ENCODE results near the gene MSRB3. TPM values are rescaled to one million over a fixed set of nuclear protein-coding genes. Genes with fewer than 3 reads are reported as not detected.

The MSRB3 gene
- total and polyA plus RNA-seq, 5 experiments from 2014 or later, result not detected

DNA sequence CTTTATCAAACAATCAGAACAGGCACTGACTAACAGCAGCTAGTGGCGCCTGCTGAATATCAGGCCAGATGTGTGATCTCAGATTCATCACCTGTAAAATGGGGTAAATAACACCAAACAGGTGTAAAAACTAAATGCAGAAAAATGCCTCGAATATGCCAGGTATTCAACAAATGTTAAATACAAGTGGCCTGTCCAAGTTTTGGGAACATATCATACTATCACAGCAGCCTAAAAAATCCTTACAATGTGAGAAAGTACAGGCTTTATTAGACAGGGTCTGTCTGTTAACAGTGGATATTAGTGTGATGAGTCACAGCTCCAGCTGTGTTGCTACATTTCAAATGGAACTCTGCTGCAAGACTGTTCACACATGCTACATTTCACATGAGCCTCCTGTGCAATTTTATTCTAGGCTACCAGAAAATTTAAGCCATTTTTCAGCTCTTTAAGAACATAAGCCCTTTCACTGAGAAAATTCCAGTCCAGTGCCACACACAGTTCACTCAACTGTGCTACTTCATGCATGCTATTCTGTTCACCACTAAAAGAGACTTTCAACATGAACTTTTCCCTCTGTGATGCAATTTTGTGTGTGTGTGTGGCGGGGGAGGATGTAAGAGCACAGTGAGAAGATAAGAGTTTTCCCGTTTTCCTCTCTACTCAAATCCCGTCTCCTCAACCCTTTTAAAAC lies 56.7 kb downstream of the MSRB3 start:
- no peaks in the 10 kb centered on the region for H3K9me3 Mint-ChIP-seq
- no peak overlapping the region for H3K4me3 Mint-ChIP-seq
- POLR2A ChIA-PET, result no interaction called here
- ATAC-seq (no peak), DNase-seq (no peak)
- H3K36me3 Mint-ChIP-seq, result no peaks in the 10 kb centered on the region
- H3K27me3 Mint-ChIP-seq, result peaks cover 0 to 22% (median 8%) of the 10 kb centered on the region in 5 donors
- H3K4me1 Mint-ChIP-seq, result peaks cover 0 to 1% (median 0%) of the 10 kb centered on the region in 4 donors
- H3K27ac Mint-ChIP-seq, result no peak overlapping the region

GRCh38 chr12:65335981-65336380 lies 57.5 kb downstream of the MSRB3 start:
- ATAC-seq (no peak), DNase-seq (no peak)
- POLR2A ChIA-PET, result no interaction called here
- Mint-ChIP-seq H3K4me1 (peaks cover 0 to 1% (median 0%) of the 10 kb centered on the region in 4 donors), H3K9me3 (peaks cover 0 to under 1% (median 0%) of the 10 kb centered on the region in 9 donors), H3K27me3 (peaks cover 0 to 18% (median 6%) of the 10 kb centered on the region in 5 donors), H3K36me3 (no peaks in the 10 kb centered on the region), H3K27ac (no peak overlapping the region), H3K4me3 (no peak overlapping the region)

DNA sequence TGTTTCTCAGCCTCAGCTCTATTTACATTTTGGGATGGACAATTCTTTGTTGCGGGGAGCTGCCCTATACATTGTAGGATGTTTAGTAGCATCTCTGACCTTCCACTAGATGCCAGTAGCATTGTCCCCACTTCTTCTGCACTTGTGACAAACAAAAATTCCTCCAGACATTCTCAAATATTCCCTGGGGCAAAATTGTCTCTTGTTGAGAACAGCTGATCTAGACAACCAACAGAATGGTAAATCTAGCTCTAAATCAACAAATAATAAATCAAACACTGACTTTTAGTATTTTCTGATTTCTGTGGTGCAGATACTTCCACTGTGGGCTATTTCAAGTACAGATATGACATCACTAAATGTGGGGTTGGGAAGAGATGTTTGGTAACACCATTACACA lies 60.7 kb downstream of the MSRB3 start:
- POLR2A ChIA-PET, result no interaction called here
- DNase-seq (no peak), ATAC-seq (no peak)
- Mint-ChIP-seq H3K27me3 (peaks cover 0 to 8% (median under 1%) of the 10 kb centered on the region in 5 donors), H3K4me1 (no peaks in the 10 kb centered on the region), H3K27ac (no peak overlapping the region), H3K36me3 (no peaks in the 10 kb centered on the region), H3K9me3 (peaks cover 0 to 3% (median 0%) of the 10 kb centered on the region in 9 donors), H3K4me3 (no peak overlapping the region)

GRCh38 chr12:65343230-65343629 lies 64.7 kb downstream of the MSRB3 start:
- no peak for ATAC-seq
- Mint-ChIP-seq H3K4me3 (no peak overlapping the region), H3K27ac (no peak overlapping the region), H3K9me3 (peaks cover 0 to 6% (median 1%) of the 10 kb centered on the region in 9 donors), H3K4me1 (no peaks in the 10 kb centered on the region), H3K27me3 (peaks cover 0 to 3% (median 0%) of the 10 kb centered on the region in 5 donors), H3K36me3 (peaks cover 0 to 4% (median 0%) of the 10 kb centered on the region in 3 donors)
- POLR2A ChIA-PET, result no interaction called here
- no peak for DNase-seq

GRCh38 chr12:65343801-65344200 lies 65.3 kb downstream of the MSRB3 start:
- no peak for DNase-seq
- Mint-ChIP-seq H3K27ac (no peak overlapping the region), H3K27me3 (peaks cover 0 to 3% (median 0%) of the 10 kb centered on the region in 5 donors), H3K36me3 (peaks cover 0 to 4% (median 0%) of the 10 kb centered on the region in 3 donors), H3K4me1 (no peaks in the 10 kb centered on the region), H3K9me3 (peaks cover 0 to 7% (median 2%) of the 10 kb centered on the region in 9 donors), H3K4me3 (no peak overlapping the region)
- no peak for ATAC-seq
- POLR2A ChIA-PET, result no interaction called here

- no peaks in the 10 kb centered on the region for H3K36me3 Mint-ChIP-seq
- no peak for ATAC-seq
- H3K4me1 Mint-ChIP-seq, result no peaks in the 10 kb centered on the region
- H3K4me3 Mint-ChIP-seq, result no peak overlapping the region
- POLR2A ChIA-PET, result no interaction called here
- no peak overlapping the region for H3K27ac Mint-ChIP-seq
- peaks cover 0 to 7% (median 0%) of the 10 kb centered on the region in 9 donors for H3K9me3 Mint-ChIP-seq
- DNase-seq, result no peak
- peaks cover 0 to 3% (median 1%) of the 10 kb centered on the region in 5 donors for H3K27me3 Mint-ChIP-seq
These were observed 77.0 kb downstream of the MSRB3 start for GRCh38 chr12:65355461-65355860.

DNA sequence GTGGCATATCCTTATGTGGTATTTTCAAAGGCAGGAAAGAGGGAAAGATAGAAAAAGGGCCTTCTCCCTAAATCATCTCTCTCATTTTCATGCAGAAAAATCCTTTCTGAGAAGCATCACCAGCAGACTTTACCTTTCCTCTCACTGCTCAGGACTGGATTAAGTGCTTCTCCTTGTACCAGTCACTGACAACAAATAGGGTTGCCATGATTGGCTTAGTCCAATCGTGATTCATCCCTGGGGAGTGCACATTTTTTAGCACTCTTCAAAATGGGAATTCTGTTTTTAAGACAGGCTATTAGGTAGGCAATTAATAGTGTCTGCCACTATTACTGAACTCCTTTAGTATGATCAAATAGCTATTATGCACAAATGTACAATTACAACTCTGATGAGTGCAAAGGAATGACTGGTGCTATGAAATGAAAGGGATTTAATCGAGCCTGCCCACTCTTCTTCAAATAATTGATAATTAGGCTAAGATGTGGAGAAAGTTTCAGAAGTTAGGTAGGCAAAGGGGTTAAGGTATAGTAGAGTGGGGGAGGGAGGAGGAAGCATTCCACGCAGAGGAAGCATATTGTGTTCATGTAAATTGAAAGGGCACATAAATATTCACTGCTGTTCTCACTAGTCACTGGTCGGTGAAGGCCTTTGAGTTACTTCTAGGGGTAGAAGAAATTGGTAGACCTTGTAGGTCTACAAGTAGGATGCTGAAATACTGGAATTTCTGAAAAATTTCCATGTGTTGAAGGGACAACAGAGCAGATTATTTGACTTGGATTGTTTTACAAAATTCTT lies 84.0 kb downstream of the MSRB3 start:
- Mint-ChIP-seq H3K36me3 (no peaks in the 10 kb centered on the region), H3K27ac (no peak overlapping the region), H3K9me3 (no peaks in the 10 kb centered on the region), H3K27me3 (peaks cover 0 to 1% (median 0%) of the 10 kb centered on the region in 5 donors), H3K4me1 (no peaks in the 10 kb centered on the region), H3K4me3 (no peak overlapping the region)
- no peak for DNase-seq
- POLR2A ChIA-PET, result no interaction called here
- no peak for ATAC-seq

DNA sequence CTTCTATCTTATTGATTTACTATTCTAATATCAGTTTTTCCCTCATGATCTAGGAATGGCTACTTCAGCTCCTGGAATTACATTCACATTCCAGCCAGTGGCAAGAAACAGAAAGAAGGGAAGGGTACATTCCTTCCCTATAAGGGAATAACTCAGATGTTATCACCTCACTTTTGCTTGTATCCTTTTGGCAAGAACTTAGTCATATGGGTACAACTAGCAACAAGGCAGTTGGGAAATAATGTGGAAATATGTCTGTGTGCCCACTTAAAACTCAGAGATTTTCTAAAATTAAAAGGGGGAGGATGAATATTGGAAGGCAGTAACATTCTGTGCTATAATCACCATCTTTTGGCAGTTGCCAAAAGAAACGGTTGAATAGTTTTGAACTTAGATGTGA lies 85.6 kb downstream of the MSRB3 start:
- H3K4me1 Mint-ChIP-seq, result no peaks in the 10 kb centered on the region

GRCh38 chr12:65367396-65367795 lies 88.9 kb downstream of the MSRB3 start:
- Mint-ChIP-seq H3K27me3 (peaks cover 0 to 1% (median 0%) of the 10 kb centered on the region in 5 donors), H3K4me1 (no peaks in the 10 kb centered on the region), H3K36me3 (no peaks in the 10 kb centered on the region), H3K4me3 (no peak overlapping the region), H3K27ac (no peak overlapping the region), H3K9me3 (no peaks in the 10 kb centered on the region)
- ATAC-seq (no peak), DNase-seq (no peak)
- POLR2A ChIA-PET, result no interaction called here

More for the DNA sequence above, 85.6 kb downstream of the MSRB3 start:
- ATAC-seq (no peak), DNase-seq (no peak)
- Mint-ChIP-seq H3K4me3 (no peak overlapping the region), H3K27ac (no peak overlapping the region), H3K36me3 (no peaks in the 10 kb centered on the region), H3K9me3 (no peaks in the 10 kb centered on the region), H3K27me3 (peaks cover 0 to 1% (median 0%) of the 10 kb centered on the region in 5 donors)
- POLR2A ChIA-PET, result no interaction called here

GRCh38 chr12:65368055-65368454 lies 89.6 kb downstream of the MSRB3 start:
- Mint-ChIP-seq H3K36me3 (no peaks in the 10 kb centered on the region), H3K4me1 (no peaks in the 10 kb centered on the region), H3K27me3 (peaks cover 0 to 1% (median 0%) of the 10 kb centered on the region in 5 donors), H3K9me3 (no peaks in the 10 kb centered on the region), H3K4me3 (no peak overlapping the region), H3K27ac (no peak overlapping the region)
- POLR2A ChIA-PET, result no interaction called here
- no peak for ATAC-seq
- DNase-seq, result no peak

GRCh38 chr12:65372574-65372973 lies 94.1 kb downstream of the MSRB3 start:
- DNase-seq (no peak), ATAC-seq (no peak)
- H3K4me3 Mint-ChIP-seq, result no peak overlapping the region
- no peaks in the 10 kb centered on the region for H3K36me3 Mint-ChIP-seq
- H3K27ac Mint-ChIP-seq, result no peak overlapping the region
- H3K9me3 Mint-ChIP-seq, result no peaks in the 10 kb centered on the region
- H3K27me3 Mint-ChIP-seq, result no peaks in the 10 kb centered on the region
- no peaks in the 10 kb centered on the region for H3K4me1 Mint-ChIP-seq
- POLR2A ChIA-PET, result no interaction called here

DNA sequence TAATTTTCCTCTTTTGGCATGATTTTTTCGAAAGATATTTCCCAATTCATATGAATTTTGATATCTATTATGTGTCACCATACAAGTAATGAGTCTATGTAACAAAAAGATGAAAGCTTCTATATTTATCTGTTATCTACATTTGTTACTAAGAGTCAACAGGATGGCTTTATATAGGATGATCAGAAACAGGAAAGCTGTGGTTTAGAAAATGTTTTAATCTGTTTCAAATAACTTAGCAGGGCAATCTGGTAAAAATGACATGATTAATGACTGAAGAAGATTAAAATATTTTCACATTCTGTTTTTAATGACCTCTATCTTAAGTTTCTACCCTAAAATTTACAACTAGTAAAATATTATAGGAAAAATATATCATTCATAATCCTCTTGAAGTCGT lies 105.8 kb downstream of the MSRB3 start:
- no peak for DNase-seq
- H3K27ac Mint-ChIP-seq, result no peak overlapping the region
- no peak overlapping the region for H3K4me3 Mint-ChIP-seq
- POLR2A ChIA-PET, result no interaction called here
- no peaks in the 10 kb centered on the region for H3K9me3 Mint-ChIP-seq
- H3K27me3 Mint-ChIP-seq, result peaks cover 0 to 1% (median 0%) of the 10 kb centered on the region in 5 donors
- no peak for ATAC-seq
- H3K36me3 Mint-ChIP-seq, result no peaks in the 10 kb centered on the region
- H3K4me1 Mint-ChIP-seq, result no peaks in the 10 kb centered on the region

GRCh38 chr12:65387396-65387795 lies 108.9 kb downstream of the MSRB3 start:
- Mint-ChIP-seq H3K36me3 (no peaks in the 10 kb centered on the region), H3K27me3 (peaks cover 0 to 11% (median 3%) of the 10 kb centered on the region in 5 donors), H3K9me3 (no peaks in the 10 kb centered on the region), H3K4me3 (no peak overlapping the region), H3K4me1 (no peaks in the 10 kb centered on the region), H3K27ac (no peak overlapping the region)
- DNase-seq, result no peak
- POLR2A ChIA-PET, result no interaction called here
- ATAC-seq, result no peak

Measured in naive thymus-derived CD8-positive, alpha-beta T cell (primary cell).